ENCODE data around the gene PLVAP. TPM values are rescaled to one million over a fixed set of nuclear protein-coding genes. Genes with fewer than 3 reads are reported as not detected.

PLVAP gene
- total and polyA plus RNA-seq, 9 of the 15 experiments (the other 6 are each of a cell fraction or from before 2014, with no cell fraction given), result 0.09 to 0.84 (median 0.51) TPM; not detected in 4

DNA sequence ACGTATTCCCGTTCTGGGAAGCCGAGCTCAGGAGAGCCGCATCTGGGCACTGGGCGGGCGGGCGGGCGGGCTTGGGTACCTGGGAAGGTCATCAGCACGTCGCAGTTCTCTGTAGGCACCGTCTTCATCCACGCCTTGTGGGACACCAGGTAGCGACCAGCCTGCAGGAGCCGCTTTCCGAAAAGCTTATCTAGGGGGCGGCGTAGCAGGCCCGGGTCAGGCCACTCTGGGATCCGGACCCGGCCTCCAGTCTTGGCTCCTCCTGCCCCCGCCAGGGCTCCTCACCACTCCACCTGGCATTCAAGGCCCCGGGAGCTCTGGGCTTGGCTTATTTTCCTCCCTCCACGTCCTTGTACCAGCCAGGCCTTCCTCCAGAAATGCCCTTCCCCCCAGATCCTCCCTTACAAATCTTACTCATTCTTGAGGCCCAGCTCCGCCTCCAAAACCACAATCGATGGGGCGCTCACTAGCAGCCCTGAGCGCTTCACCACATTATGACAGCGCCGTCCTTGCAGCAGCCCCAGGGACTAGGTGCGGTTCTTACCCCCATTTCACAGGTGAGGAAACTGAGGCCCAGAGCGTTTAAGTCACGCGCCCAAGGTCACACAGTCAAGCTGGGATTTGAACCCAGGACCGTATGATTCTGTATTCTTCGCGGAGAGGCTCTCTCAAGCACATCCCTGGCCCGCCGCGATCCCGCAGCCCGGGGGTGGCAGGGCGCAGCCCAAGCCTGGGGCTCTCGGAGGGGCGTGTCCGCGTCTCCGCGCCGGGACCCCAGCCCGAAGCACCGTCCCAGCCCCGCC lies 43.3 kb downstream of the PLVAP start (continued):
- TF ChIP-seq, protein P1, sequence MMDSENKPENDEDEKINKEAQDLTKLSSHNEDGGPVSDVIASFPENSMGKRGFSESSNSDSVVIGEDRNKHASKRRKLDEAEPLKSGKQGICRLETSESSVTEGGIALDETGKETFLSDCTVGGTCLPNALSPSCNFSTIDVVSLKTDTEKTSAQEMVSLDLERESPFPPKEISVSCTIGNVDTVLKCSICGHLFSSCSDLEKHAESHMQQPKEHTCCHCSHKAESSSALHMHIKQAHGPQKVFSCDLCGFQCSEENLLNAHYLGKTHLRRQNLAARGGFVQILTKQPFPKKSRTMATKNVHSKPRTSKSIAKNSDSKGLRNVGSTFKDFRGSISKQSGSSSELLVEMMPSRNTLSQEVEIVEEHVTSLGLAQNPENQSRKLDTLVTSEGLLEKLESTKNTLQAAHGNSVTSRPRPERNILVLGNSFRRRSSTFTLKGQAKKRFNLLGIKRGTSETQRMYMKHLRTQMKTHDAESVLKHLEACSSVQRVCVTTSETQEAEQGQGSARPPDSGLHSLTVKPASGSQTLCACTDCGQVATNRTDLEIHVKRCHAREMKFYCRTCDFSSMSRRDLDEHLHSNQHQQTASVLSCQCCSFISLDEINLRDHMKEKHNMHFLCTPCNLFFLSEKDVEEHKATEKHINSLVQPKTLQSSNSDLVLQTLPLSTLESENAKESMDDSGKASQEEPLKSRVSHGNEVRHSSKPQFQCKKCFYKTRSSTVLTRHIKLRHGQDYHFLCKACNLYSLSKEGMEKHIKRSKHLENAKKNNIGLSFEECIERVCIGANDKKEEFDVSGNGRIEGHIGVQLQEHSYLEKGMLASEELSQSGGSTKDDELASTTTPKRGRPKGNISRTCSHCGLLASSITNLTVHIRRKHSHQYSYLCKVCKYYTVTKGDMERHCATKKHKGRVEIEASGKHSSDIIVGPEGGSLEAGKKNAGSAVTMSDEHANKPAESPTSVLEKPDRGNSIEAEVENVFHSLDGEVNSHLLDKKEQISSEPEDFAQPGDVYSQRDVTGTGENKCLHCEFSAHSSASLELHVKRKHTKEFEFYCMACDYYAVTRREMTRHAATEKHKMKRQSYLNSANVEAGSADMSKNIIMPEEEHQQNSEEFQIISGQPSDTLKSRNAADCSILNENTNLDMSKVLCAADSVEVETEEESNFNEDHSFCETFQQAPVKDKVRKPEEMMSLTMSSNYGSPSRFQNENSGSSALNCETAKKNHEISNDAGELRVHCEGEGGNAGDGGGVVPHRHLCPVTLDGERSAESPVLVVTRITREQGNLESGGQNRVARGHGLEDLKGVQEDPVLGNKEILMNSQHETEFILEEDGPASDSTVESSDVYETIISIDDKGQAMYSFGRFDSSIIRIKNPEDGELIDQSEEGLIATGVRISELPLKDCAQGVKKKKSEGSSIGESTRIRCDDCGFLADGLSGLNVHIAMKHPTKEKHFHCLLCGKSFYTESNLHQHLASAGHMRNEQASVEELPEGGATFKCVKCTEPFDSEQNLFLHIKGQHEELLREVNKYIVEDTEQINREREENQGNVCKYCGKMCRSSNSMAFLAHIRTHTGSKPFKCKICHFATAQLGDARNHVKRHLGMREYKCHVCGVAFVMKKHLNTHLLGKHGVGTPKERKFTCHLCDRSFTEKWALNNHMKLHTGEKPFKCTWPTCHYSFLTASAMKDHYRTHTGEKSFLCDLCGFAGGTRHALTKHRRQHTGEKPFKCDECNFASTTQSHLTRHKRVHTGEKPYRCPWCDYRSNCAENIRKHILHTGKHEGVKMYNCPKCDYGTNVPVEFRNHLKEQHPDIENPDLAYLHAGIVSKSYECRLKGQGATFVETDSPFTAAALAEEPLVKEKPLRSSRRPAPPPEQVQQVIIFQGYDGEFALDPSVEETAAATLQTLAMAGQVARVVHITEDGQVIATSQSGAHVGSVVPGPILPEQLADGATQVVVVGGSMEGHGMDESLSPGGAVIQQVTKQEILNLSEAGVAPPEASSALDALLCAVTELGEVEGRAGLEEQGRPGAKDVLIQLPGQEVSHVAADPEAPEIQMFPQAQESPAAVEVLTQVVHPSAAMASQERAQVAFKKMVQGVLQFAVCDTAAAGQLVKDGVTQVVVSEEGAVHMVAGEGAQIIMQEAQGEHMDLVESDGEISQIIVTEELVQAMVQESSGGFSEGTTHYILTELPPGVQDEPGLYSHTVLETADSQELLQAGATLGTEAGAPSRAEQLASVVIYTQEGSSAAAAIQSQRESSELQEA (IDR thresholded peaks at IDR 0.05; ENCODE audit: low read depth), result no peak
- TF ChIP-seq ZNF75A (CRISPR knock-in tag; IDR thresholded peaks at IDR 0.05) (no peak), ETV1 (tag; conservative IDR thresholded peaks at IDR 0.05; ENCODE audit: low read depth) (peak; percentile 31; the same call in 1 of the 2 replicates), ZNF217 (CRISPR knock-in tag; IDR thresholded peaks at IDR 0.05) (no peak), HNRNPH1 (optimal IDR thresholded peaks at IDR 0.05; ENCODE audit: low read depth, low read length) (no peak), MEF2A (IDR thresholded peaks at IDR 0.05; ENCODE audit: control insufficient read depth, low read depth, low read length) (no peak), NR2F6 (CRISPR knock-in tag; IDR thresholded peaks at IDR 0.05) (no peak), KDM2B (CRISPR knock-in tag; IDR thresholded peaks at IDR 0.05) (peak; percentile 47; the same call in 1 of the 2 replicates), ESRRA (IDR thresholded peaks at IDR 0.05; ENCODE audit: borderline replicate concordance, low read depth) (peak; percentile 100), CREM (IDR thresholded peaks at IDR 0.05; ENCODE audit: low read depth) (peak; percentile 57), CBX1 (IDR thresholded peaks at IDR 0.05; ENCODE audit: low read depth) (peak; percentile 99)
- TF ChIP-seq, protein P2, sequence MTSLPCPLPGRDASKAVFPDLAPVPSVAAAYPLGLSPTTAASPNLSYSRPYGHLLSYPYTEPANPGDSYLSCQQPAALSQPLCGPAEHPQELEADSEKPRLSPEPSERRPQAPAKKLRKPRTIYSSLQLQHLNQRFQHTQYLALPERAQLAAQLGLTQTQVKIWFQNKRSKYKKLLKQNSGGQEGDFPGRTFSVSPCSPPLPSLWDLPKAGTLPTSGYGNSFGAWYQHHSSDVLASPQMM (CRISPR knock-in tag; IDR thresholded peaks at IDR 0.05), result no peak
- TF ChIP-seq, protein P3, sequence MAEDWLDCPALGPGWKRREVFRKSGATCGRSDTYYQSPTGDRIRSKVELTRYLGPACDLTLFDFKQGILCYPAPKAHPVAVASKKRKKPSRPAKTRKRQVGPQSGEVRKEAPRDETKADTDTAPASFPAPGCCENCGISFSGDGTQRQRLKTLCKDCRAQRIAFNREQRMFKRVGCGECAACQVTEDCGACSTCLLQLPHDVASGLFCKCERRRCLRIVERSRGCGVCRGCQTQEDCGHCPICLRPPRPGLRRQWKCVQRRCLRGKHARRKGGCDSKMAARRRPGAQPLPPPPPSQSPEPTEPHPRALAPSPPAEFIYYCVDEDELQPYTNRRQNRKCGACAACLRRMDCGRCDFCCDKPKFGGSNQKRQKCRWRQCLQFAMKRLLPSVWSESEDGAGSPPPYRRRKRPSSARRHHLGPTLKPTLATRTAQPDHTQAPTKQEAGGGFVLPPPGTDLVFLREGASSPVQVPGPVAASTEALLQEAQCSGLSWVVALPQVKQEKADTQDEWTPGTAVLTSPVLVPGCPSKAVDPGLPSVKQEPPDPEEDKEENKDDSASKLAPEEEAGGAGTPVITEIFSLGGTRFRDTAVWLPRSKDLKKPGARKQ (CRISPR knock-in tag; IDR thresholded peaks at IDR 0.05), result no peak
- TF ChIP-seq, protein P4, sequence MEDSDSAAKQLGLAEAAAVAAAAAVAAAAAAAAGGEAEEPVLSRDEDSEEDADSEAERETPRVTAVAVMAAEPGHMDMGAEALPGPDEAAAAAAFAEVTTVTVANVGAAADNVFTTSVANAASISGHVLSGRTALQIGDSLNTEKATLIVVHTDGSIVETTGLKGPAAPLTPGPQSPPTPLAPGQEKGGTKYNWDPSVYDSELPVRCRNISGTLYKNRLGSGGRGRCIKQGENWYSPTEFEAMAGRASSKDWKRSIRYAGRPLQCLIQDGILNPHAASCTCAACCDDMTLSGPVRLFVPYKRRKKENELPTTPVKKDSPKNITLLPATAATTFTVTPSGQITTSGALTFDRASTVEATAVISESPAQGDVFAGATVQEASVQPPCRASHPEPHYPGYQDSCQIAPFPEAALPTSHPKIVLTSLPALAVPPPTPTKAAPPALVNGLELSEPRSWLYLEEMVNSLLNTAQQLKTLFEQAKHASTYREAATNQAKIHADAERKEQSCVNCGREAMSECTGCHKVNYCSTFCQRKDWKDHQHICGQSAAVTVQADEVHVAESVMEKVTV (CRISPR knock-in tag; IDR thresholded peaks at IDR 0.05), result 0 out of 2 replicates have a peak, but pooled peaks have one; percentile 20

Data from K562 (cell line).